ENCODE results near the gene MT1H. TPM values are rescaled to one million over a fixed set of nuclear protein-coding genes. Genes with fewer than 3 reads are reported as not detected.

Gene MT1H
- polyA plus RNA-seq, 3 donors = 0.76 TPM; not detected in 2

GRCh38 chr16:56662357-56663354 is 7.0 kb upstream of the MT1H start:
- no peak for DNase-seq
- H3K4me3 ChIP-seq (replicated peaks in 1 of 3; ENCODE audit: low read depth in 2 of 3, low read length in 3 of 3) = no peak overlapping the region
- H3K27ac Mint-ChIP-seq = no peak overlapping the region

More at GRCh38 chr16:56662357-56663354, 7.0 kb upstream of the MT1H start:
- 7% methylated on average over 33 of the region's 48 CpGs for WGBS (ENCODE audit: insufficient coverage)
- H3K9ac ChIP-seq (ENCODE audit: insufficient read depth, low read length, poor library complexity, severe bottlenecking) = no peak overlapping the region
- intact Hi-C loops (cut with micrococcal nuclease) = no loop called here
- peaks cover 8 to 16% of the 10 kb centered on the region in 2 donors for H3K4me1 ChIP-seq (ENCODE audit: control insufficient read depth in 1 of 2, insufficient read depth in 2 of 2, low read length in 2 of 2)
- Mint-ChIP-seq H3K4me1 (peaks cover 19% of the 10 kb centered on the region), H3K27me3 (ENCODE audit: low read depth in 3 of 3) (peaks cover 68 to 78% (median 76%) of the 10 kb centered on the region in 3 donors), H3K4me3 (peak overlapping the region; percentile 28 to 75), H3K9me3 (peaks cover 0 to 6% (median 2%) of the 10 kb centered on the region in 7 donors), H3K36me3 (peaks cover 24 to 27% of the 10 kb centered on the region in 2 donors)
- H3K27ac ChIP-seq (ENCODE audit: low read depth in 1 of 2, low read length in 2 of 2) = no peak overlapping the region
- peaks cover 50 to 77% of the 10 kb centered on the region in 2 donors for H3K27me3 ChIP-seq (ENCODE audit: control insufficient read depth in 2 of 2, insufficient read depth in 2 of 2, low read length in 2 of 2)
- H3K4me2 ChIP-seq (replicated peaks; ENCODE audit: extremely low read depth, low read length, poor library complexity, severe bottlenecking) = no peak overlapping the region
- no peaks in the 10 kb centered on the region for H3K36me3 ChIP-seq (replicated peaks in 1 of 2; ENCODE audit: control insufficient read depth in 1 of 2, insufficient read depth in 2 of 2, low read length in 2 of 2)
- H3K9me3 ChIP-seq (replicated peaks in 1 of 2; ENCODE audit: control insufficient read depth in 1 of 2, insufficient read depth in 1 of 2, low read length in 2 of 2) = peaks cover 0 to 15% of the 10 kb centered on the region in 2 donors
- H3K79me2 ChIP-seq (ENCODE audit: insufficient read depth, low read length) = no peaks in the 10 kb centered on the region
- TF ChIP-seq CTCF (IDR thresholded peaks at IDR 0.05) = no peak
- no peaks in the 10 kb centered on the region for H4K20me1 ChIP-seq (ENCODE audit: insufficient read depth, low read length)
- H2AFZ ChIP-seq (ENCODE audit: insufficient read depth, low read depth, low read length, poor library complexity, severe bottlenecking) = no peak overlapping the region
